Glutamatergic neuron (in vitro differentiated cells): ENCODE results near the gene PTS. TPM values are rescaled to one million over a fixed set of nuclear protein-coding genes. Genes with fewer than 3 reads are reported as not detected.

Experiments
- DNase-seq: peaks from one replicate; pipeline ENCODE4 v3.0.0; 2022
- H3K27ac Mint-ChIP-seq: one replicate; pipeline ENCODE4 v1.8.0; 2020; ENCODE audit warnings: mild to moderate bottlenecking, mixed read lengths, inconsistent platforms; ENCODE audit not compliant: unreplicated experiment
- H3K27me3 Mint-ChIP-seq: one replicate; pipeline ENCODE4 v1.8.0; 2020; ENCODE audit warnings: mild to moderate bottlenecking, moderate library complexity, mixed read lengths, inconsistent platforms; ENCODE audit not compliant: unreplicated experiment
- H3K36me3 Mint-ChIP-seq: one replicate; pipeline ENCODE4 v1.8.0; 2020; ENCODE audit warnings: mild to moderate bottlenecking, mixed read lengths, inconsistent platforms; ENCODE audit not compliant: unreplicated experiment
- H3K4me1 Mint-ChIP-seq: one replicate; pipeline ENCODE4 v1.8.0; 2020; ENCODE audit warnings: mild to moderate bottlenecking, low read depth, mixed read lengths, inconsistent platforms; ENCODE audit not compliant: unreplicated experiment
- H3K4me3 Mint-ChIP-seq: one replicate; pipeline ENCODE4 v1.8.0; 2020; ENCODE audit warnings: mild to moderate bottlenecking, mixed read lengths, inconsistent platforms; ENCODE audit not compliant: unreplicated experiment
- H3K9me3 Mint-ChIP-seq: one replicate; pipeline ENCODE4 v1.8.0; 2020; ENCODE audit warnings: mild to moderate bottlenecking, moderate library complexity, mixed read lengths, inconsistent platforms; ENCODE audit not compliant: unreplicated experiment
- total RNA-seq: library from RNA; stranded (reverse); fragmentation: NEBNext Ultra II Directional; extraction: Animal tissue kit (Norgen Biotek cat#: 25700); gene quantifications from one replicate; pipeline ENCODE4 v1.2.1, GENCODE V29; 2021; ENCODE audit not compliant: unreplicated experiment
- TF ChIP-seq, protein P1 (sequence below): fragments of 200-600 bp; sonication (generic); IDR thresholded peaks from one replicate; pipeline ENCODE4 v1.5.0; 2021; ENCODE audit not compliant: partially characterized antibody, unreplicated experiment

The PTS gene
- total RNA-seq, 1 donor from 2014 or later, result 47.7 TPM

DNA sequence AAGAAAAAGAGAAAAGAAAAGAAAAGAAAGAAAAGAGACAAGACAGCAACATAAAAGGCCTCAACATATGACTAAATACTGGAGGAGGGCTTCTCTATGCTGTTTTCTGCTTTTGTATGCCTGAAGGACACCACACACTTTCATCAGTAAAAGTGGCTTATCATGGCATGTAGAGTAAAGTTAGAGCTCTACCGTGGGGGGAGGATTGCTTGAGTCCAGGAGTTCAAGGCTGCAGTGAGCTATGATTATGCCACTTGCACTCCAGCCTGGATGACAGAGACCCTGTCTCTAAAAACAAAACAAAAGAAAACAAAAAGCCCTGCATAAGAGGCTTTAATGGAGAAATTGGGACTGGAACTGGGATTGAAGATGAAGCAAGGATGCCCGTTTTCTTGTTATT, 5.7 kb downstream of the PTS start:
- Mint-ChIP-seq H3K4me3 (no peak overlapping the region), H3K27me3 (no peaks in the 10 kb centered on the region), H3K4me1 (peaks cover 8% of the 10 kb centered on the region), H3K36me3 (no peaks in the 10 kb centered on the region), H3K9me3 (peaks cover 1% of the 10 kb centered on the region), H3K27ac (no peak overlapping the region)
- TF ChIP-seq, protein P1, sequence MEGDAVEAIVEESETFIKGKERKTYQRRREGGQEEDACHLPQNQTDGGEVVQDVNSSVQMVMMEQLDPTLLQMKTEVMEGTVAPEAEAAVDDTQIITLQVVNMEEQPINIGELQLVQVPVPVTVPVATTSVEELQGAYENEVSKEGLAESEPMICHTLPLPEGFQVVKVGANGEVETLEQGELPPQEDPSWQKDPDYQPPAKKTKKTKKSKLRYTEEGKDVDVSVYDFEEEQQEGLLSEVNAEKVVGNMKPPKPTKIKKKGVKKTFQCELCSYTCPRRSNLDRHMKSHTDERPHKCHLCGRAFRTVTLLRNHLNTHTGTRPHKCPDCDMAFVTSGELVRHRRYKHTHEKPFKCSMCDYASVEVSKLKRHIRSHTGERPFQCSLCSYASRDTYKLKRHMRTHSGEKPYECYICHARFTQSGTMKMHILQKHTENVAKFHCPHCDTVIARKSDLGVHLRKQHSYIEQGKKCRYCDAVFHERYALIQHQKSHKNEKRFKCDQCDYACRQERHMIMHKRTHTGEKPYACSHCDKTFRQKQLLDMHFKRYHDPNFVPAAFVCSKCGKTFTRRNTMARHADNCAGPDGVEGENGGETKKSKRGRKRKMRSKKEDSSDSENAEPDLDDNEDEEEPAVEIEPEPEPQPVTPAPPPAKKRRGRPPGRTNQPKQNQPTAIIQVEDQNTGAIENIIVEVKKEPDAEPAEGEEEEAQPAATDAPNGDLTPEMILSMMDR, result no peak
- DNase-seq, result no peak

DNA sequence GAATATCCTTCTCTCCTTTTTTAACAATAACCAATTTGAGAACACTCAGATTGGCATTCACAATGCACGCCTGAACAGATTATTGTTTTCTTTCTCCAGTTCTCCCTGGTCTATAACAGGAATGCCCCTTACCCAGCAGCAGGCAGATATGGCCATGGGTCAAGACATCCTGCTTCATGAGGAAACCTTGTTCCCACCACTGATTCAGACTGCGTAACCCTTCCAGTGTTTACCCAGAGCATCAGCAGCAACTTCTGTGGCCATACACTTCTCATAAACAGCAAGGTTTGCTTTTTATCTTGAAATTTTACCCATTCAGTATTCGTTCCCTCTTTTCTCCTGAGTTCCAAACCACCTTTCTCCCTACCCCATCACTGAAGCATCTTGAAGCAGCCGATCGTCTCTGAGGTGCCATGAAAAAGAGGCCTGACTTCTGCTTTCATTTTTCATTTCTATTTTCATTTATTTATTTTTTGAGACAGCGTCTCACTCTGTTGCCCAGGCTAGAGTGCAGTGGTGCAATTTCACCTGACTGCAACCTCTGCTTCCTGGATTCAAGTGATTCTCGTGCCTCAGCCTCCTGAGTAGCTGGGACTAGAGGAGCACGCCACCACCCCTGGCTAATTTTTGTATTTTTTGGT, 9.6 kb downstream of the PTS start:
- Mint-ChIP-seq H3K36me3 (no peaks in the 10 kb centered on the region), H3K27ac (no peak overlapping the region), H3K9me3 (peaks cover 3% of the 10 kb centered on the region), H3K27me3 (no peaks in the 10 kb centered on the region), H3K4me3 (no peak overlapping the region), H3K4me1 (no peaks in the 10 kb centered on the region)
- DNase-seq, result no peak
- TF ChIP-seq, protein P1, result no peak

DNA sequence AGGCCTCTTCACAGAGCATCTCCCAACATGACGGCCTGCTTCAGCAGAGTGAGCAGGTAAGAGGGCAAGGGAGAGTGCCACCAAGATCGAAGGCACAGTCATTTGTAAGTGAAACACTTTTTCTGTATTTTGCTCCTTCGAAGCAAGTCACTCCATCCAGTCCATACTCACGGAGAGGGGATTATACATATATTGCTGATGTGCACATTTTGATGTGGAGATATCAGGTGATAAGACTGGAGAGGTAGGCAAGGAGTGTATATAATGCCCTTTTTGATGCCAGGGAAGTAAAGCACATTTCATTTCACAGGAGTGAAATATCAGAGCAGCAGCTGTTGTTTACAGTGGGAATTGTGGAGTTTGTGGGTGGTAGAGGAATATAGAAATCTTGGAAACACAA, 11.2 kb downstream of the PTS start:
- H3K27ac Mint-ChIP-seq, result no peak overlapping the region
- peaks cover 3% of the 10 kb centered on the region for H3K9me3 Mint-ChIP-seq
- no peaks in the 10 kb centered on the region for H3K27me3 Mint-ChIP-seq

DNA sequence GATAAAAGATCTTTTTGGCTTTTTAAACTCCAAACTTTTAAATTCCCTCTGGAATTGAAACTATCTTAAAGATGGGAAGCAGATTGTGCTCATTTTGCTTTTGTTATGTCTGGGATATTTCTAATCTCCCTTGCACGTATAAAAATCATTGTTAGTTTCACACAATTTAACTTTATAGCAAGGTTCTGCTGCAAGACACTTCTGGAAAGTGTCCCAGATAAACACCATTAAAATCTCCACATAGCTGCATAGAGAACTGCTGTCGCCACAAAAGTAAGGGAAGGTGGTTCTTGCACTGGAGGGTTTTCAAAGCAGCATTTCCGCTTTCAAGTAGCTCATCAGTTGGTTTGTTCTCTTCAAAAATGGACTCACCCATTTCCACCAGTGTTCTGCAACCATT, 11.8 kb downstream of the PTS start:
- TF ChIP-seq, protein P1, result no peak
- H3K9me3 Mint-ChIP-seq, result peaks cover 3% of the 10 kb centered on the region
- H3K36me3 Mint-ChIP-seq, result peaks cover 9% of the 10 kb centered on the region
- no peak overlapping the region for H3K27ac Mint-ChIP-seq
- H3K27me3 Mint-ChIP-seq, result no peaks in the 10 kb centered on the region
- DNase-seq, result no peak
- no peak overlapping the region for H3K4me3 Mint-ChIP-seq
- H3K4me1 Mint-ChIP-seq, result no peaks in the 10 kb centered on the region

More for the DNA sequence above, 11.2 kb downstream of the PTS start:
- H3K4me3 Mint-ChIP-seq, result no peak overlapping the region
- TF ChIP-seq, protein P1, result no peak
- peaks cover 3% of the 10 kb centered on the region for H3K36me3 Mint-ChIP-seq
- no peaks in the 10 kb centered on the region for H3K4me1 Mint-ChIP-seq
- DNase-seq, result no peak

DNA sequence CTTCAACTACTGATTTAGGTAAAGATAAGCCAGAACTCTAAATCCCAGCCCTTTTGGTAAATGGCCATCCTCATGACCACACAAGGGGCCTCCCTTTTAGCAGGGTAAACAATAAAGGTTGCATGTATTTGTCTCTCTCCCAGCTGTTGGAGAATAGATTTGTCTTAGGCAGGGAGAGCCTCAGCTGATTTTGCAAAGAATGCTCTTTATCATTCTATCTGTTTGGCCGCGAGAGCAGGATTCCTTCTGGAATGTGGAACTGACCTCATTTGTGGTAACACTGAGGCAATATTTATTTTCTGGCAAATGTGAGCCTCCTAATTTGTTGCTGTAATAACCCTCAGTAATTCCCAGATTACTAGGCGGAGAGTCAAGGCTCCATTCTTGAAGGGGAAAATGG, 15.3 kb downstream of the PTS start:
- TF ChIP-seq, protein P1, result no peak
- H3K4me3 Mint-ChIP-seq, result no peak overlapping the region
- H3K27me3 Mint-ChIP-seq, result no peaks in the 10 kb centered on the region
- H3K27ac Mint-ChIP-seq, result no peak overlapping the region
- peaks cover 4% of the 10 kb centered on the region for H3K9me3 Mint-ChIP-seq
- no peak for DNase-seq
- H3K36me3 Mint-ChIP-seq, result peaks cover 21% of the 10 kb centered on the region
- H3K4me1 Mint-ChIP-seq, result no peaks in the 10 kb centered on the region
